GM18909 (cell line): ENCODE results near the gene TRMT61A.

Experiments used
- ATAC-seq: cut with Tn5 transposase; IDR thresholded peaks from one replicate; pipeline ENCODE4 v1.9.1; 2021; ENCODE audit warnings: mild to moderate bottlenecking; ENCODE audit not compliant: unreplicated experiment, poor library complexity

TRMT61A gene

DNA sequence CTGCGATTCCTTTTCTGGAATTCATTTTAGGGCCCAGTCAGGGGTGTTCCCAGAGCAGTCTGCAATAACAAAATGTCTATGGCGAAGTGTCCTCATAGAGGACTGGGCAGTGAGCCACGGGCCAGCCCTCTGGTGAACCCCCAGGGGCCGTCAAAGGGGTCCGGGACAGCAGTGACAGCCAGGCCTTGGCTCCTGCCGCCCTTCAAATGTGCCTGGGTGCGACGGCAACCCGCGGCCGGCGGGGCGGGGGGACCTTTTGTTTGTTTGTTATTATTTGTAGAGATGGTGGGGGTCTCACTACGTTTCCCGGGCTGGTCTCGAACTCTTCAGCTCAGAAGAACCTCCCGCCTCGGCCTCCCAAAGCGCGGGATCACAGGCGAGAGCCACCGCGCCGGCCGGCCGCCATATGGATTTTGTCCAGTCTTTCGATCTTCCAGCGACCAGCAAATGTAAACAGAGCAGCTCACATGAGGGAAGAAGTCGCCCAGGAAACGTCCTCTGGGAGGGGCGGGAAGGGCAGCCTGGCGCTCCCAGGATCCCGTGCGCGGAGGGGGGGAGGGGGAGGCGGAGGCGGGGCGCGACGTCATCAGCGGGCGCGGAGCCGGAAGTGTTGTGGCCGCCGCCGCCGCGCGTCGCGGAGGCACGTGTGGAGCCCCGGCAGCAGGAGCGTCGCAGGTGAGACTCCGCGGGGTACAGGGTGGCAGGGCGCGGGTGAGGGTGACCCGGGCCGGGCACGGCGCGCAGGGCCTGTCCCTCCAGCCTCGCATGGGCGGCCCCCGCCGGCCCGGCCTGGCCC, at the start of gene TRMT61A:
Gene TRMT61A (plus strand): TSS at position 610 of the 796 bp plus-strand sequence. CDS start 783 bp downstream, outside the sequence.
- ATAC-seq, result no peak

DNA sequence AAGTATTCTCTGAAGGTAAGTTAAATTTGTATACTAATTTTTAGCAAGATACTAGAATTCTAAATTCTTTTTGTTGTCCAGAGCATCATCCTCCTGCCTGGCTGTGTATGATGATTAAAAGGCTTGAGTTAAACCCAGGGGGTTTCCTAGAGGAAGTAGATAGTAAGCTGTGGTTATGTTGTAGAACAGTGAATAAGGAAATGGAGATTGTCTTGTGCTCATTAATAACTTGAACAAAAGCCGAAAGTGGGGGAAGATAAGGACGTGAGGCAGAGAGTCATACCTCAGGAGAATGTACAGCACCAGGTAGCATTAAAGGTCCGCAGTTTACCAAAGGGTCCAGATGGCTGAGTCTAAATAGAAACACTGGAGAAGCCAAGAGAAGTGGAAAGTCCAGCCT, 48.4 kb upstream of the TRMT61A start:
- peak; percentile 79 for ATAC-seq

- no peak for ATAC-seq
These were observed 45.4 kb upstream of the TRMT61A start for GRCh38 chr14:103483600-103483999.

DNA sequence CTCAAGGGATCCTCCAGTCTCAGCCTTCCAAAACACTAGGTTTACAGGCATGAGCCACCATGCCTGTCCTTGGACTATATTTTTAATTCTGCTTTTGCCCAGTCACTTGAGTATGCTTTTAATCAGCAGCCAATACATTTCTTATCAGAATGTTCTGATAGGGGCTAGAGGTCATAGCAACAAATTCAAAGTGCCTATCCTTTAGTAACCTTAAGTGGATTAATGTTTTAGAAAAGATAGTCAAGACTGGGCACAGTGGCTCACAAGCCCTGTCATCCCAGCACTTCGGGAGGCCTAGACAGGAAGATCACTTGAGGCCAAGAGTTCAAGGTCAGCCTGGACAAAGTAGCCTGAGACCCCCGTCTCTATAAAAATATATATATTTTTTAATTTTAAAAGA, 43.5 kb upstream of the TRMT61A start:
- no peak for ATAC-seq

DNA sequence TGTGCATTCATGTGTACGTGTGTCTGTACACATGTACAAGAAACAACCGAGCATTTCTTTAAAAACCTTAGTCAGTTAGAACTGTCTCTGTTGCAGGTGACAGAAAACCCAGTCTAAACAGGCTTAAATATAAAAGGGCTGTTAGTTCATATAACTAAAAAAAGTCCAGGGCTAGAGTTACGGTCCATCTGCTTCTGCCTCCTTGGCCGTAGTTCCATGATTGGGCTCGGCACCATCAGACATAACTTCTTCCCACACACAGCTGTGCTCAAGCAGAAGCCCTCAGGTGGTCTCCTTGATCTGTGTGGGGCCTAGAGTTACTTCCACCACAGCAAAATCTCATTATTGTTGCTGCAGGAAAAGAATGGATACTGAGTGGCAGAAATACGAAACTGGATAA, 40.9 kb upstream of the TRMT61A start:
- no peak for ATAC-seq

GRCh38 chr14:103488960-103489359, 40.0 kb upstream of the TRMT61A start:
- ATAC-seq, result no peak

DNA sequence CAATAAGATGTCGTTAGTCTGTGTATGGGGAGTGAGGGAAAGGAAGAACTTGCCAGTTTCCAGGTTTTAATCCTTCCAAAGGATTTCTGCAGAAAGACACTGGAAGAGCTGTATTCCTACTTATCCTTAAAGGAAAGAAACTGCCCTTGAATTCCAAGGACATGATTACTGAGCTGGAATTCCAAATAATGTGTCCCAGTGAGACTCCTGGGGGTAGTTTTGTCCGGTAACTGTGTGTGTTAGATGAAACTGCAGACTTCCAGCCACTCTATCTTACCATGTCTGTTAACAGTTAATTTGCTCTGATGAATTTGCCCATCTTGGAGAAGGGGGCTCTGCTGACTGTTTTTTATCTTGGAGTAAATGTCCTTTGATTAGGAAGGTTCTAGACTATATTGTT, 39.4 kb upstream of the TRMT61A start:
- ATAC-seq, result no peak

DNA sequence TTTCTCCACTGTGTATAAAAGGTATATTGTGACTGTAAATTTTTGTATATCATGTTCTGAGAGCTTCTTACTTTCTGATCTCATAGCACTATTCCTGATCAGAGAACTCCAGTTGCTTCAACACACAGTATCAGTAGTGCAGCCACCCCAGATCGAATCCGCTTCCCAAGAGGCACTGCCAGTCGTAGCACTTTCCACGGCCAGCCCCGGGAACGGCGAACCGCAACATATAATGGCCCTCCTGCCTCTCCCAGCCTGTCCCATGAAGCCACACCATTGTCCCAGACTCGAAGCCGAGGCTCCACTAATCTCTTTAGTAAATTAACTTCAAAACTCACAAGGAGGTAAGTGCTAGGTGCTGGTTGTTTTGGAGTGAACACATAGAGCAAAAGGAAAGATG, 37.3 kb upstream of the TRMT61A start:
- no peak for ATAC-seq

- ATAC-seq, result no peak
These were observed 36.7 kb upstream of the TRMT61A start for GRCh38 chr14:103492156-103492925.

- no peak for ATAC-seq
These were observed 33.1 kb upstream of the TRMT61A start for GRCh38 chr14:103495854-103496253.

DNA sequence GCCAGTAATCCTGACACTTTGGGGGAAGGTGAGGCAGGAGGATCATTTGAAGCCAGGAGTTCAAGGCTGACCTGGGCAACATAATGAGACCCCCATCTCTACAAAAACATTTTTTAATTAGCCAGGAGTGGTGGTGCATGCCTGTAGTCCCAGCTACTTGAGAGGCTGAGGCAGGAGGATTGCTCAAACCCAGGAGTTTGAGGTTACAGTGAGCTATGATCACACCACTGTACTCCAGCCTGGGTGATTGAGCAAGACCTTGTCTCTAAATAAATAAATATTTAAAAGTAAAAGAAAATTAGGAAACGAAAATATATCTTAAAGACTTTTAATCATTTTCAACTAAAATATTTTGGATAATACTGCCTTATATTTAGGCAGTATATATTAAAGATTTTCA, 32.2 kb upstream of the TRMT61A start:
- ATAC-seq, result no peak

DNA sequence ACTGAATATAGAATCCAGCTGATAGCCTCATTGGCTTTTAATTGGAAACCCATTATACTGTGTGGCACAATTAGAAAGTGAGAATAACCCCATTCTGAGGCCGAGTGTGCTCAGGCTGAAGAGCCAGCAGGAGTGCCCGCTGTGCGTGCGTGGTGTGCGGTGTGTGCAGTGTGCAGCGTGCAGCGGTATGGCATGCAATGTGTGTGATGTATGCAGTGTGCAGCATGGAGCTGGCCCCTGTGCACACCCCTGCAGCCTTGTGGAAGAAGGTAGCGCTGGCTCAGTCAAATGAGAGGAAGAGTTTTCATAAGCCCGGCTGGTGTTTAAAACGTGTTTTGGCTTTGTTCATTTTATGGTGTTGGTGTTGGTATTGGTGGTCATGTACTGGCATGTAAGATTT, 29.3 kb upstream of the TRMT61A start:
- ATAC-seq, result no peak

- ATAC-seq, result peak; percentile 50
These were observed 28.6 kb upstream of the TRMT61A start for GRCh38 chr14:103500148-103500990.

- ATAC-seq, result no peak
These were observed 27.7 kb upstream of the TRMT61A start for GRCh38 chr14:103501041-103501870.

- no peak for ATAC-seq
These were observed 26.9 kb upstream of the TRMT61A start for GRCh38 chr14:103501921-103502669.

GRCh38 chr14:103502877-103503276, 26.1 kb upstream of the TRMT61A start:
- ATAC-seq, result no peak

DNA sequence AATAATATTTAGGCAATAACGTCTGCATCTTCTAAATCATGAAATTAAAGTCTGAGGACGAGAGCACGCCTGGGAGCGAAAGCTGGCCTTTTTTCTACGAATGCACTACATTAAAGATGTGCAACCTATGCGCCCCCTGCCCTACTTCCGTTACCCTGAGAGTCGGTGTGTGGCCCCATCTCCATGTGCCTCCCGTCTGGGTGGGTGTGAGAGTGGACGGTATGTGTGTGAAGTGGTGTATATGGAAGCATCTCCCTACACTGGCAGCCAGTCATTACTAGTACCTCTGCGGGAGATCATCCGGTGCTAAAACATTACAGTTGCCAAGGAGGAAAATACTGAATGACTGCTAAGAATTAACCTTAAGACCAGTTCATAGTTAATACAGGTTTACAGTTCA, 25.7 kb upstream of the TRMT61A start:
- ATAC-seq, result no peak

GRCh38 chr14:103504991-103505565, 23.9 kb upstream of the TRMT61A start:
- no peak for ATAC-seq

GRCh38 chr14:103507751-103508150, 21.2 kb upstream of the TRMT61A start:
- ATAC-seq, result no peak
